ENCODE measurements around the gene FBXO10.
"Not testable (repeated sequence)": the region's sequence is repeated elsewhere in the genome, so short reads cannot be mapped to it uniquely, and the experiment has no call there.

The FBXO10 gene

GRCh38 chr9:37550781-37551180, 25.4 kb downstream of the FBXO10 start:
- no peak for DNase-seq

GRCh38 chr9:37549527-37549926, 26.7 kb downstream of the FBXO10 start:
- DNase-seq: no peak

GRCh38 chr9:37547328-37547878, 28.8 kb downstream of the FBXO10 start:
- DNase-seq: peak in 1 of 5 experiments; percentile 20

GRCh38 chr9:37543468-37543867, 32.7 kb downstream of the FBXO10 start:
- DNase-seq: no peak

- no peak for DNase-seq
Measured at GRCh38 chr9:37542895-37543294, 33.3 kb downstream of the FBXO10 start.

- DNase-seq: no peak
Measured at GRCh38 chr9:37542488-37542887, 33.7 kb downstream of the FBXO10 start.

GRCh38 chr9:37541465-37541864, 34.7 kb downstream of the FBXO10 start:
- DNase-seq: no peak

GRCh38 chr9:37540634-37541033, 35.5 kb downstream of the FBXO10 start:
- DNase-seq: no peak

GRCh38 chr9:37539634-37540033, 36.5 kb downstream of the FBXO10 start:
- DNase-seq: no peak

GRCh38 chr9:37538099-37538498, 38.1 kb downstream of the FBXO10 start:
- DNase-seq: no peak

GRCh38 chr9:37534901-37535300, 41.3 kb downstream of the FBXO10 start:
- no peak for DNase-seq

GRCh38 chr9:37534412-37534811, 41.8 kb downstream of the FBXO10 start:
- no peak for DNase-seq

GRCh38 chr9:37531699-37532098, 44.5 kb downstream of the FBXO10 start:
- DNase-seq: peak in 3 of 5 experiments; percentile 19 to 88 (median 60)

GRCh38 chr9:37528652-37529471, 47.3 kb downstream of the FBXO10 start:
- peak; percentile 20 to 90 (median 77) for DNase-seq

- DNase-seq: no peak
Measured at GRCh38 chr9:37523916-37524315, 52.3 kb downstream of the FBXO10 start.

- no peak for DNase-seq
Measured at GRCh38 chr9:37522971-37523370, 53.2 kb downstream of the FBXO10 start.

- no peak for DNase-seq
Measured at GRCh38 chr9:37521111-37521510, 55.1 kb downstream of the FBXO10 start.

GRCh38 chr9:37520641-37521040, 55.5 kb downstream of the FBXO10 start:
- no peak for DNase-seq

GRCh38 chr9:37517923-37518322, 58.3 kb downstream of the FBXO10 start:
- DNase-seq: no peak

- DNase-seq: no peak
Measured at GRCh38 chr9:37515620-37516258, 60.4 kb downstream of the FBXO10 start.

- DNase-seq: peak in 1 of 5 experiments; percentile 40
Measured at GRCh38 chr9:37514999-37515398, 61.2 kb downstream of the FBXO10 start.

- not testable (repeated sequence) for DNase-seq
Measured at GRCh38 chr9:37514415-37514814, 61.8 kb downstream of the FBXO10 start.

GRCh38 chr9:37512437-37512836, 63.7 kb downstream of the FBXO10 start:
- peak in 1 of 5 experiments; percentile 88 for DNase-seq
